IMR-90 (cell line): ENCODE measurements around the gene RTRAF. TPM values are rescaled to one million over a fixed set of nuclear protein-coding genes. Genes with fewer than 3 reads are reported as not detected.

Experiments used
- ATAC-seq: fragments of 200-7000 bp; cut with Tn5 transposase; 2 replicates; pipeline ENCODE4 v1.9.1; 2020; ENCODE audit warnings: low read depth, mild to moderate bottlenecking, moderate library complexity
- BruUV-seq: library from RNA; stranded (reverse); fragments of 400-500 nt; replicated peaks from 2 replicates; lab custom pipeline; 2021; lab: Mats Ljungman, UMichigan
- CTCF ChIA-PET: fragments of 300-600 bp; formaldehyde crosslinking; extraction: SDS; loops from one replicate; lab custom pipeline; 2021; ENCODE audit warnings: antibody characterized with exemption; lab: Yijun Ruan, JAX
- POLR2A ChIA-PET: fragments of 300-600 bp; sonication (Branson Sonifier 250); formaldehyde crosslinking; loops from one replicate; lab custom pipeline; 2022; ENCODE audit warnings: antibody characterized with exemption; ENCODE audit not compliant: unreplicated experiment; lab: Charles Lee
- DNase-seq: peaks from one replicate; pipeline ENCODE4 v3.0.0; 2013
- H2AFZ ChIP-seq: replicated peaks from 2 replicates; pipeline ENCODE3; 2013; ENCODE audit warnings: low read length, mild to moderate bottlenecking; ENCODE audit not compliant: poor library complexity
- H2AK5ac ChIP-seq: 2 replicates; pipeline ENCODE4 v1.6.1; 2013; ENCODE audit warnings: low read depth, low read length, inconsistent platforms
- H2AK9ac ChIP-seq: replicated peaks from 2 replicates; pipeline ENCODE3; 2013; ENCODE audit warnings: mild to moderate bottlenecking, low read depth, low read length, moderate library complexity; ENCODE audit not compliant: poor library complexity
- H2BK120ac ChIP-seq: 2 replicates; pipeline ENCODE4 v1.6.1; 2013; ENCODE audit warnings: low read depth, low read length, inconsistent platforms
- H2BK15ac ChIP-seq: 3 replicates; pipeline ENCODE4 v1.6.1; 2013; ENCODE audit warnings: low read depth, low read length, inconsistent platforms
- H2BK20ac ChIP-seq: 2 replicates; pipeline ENCODE4 v1.6.1; 2013; ENCODE audit warnings: low read depth, mild to moderate bottlenecking, inconsistent platforms, low read length, moderate library complexity
- H2BK5ac ChIP-seq: 2 replicates; pipeline ENCODE4 v1.6.1; 2013; ENCODE audit warnings: mild to moderate bottlenecking, low read depth, low read length, inconsistent platforms; ENCODE audit not compliant: poor library complexity, severe bottlenecking
- H3K14ac ChIP-seq: replicated peaks from 2 replicates; pipeline ENCODE4 v1.6.1; 2013; ENCODE audit warnings: low read depth, low read length, inconsistent platforms
- H3K18ac ChIP-seq: 2 replicates; pipeline ENCODE4 v1.6.1; 2013; ENCODE audit warnings: low read depth, low read length, control low read depth
- H3K23ac ChIP-seq: 2 replicates; pipeline ENCODE4 v1.6.1; 2013; ENCODE audit warnings: low read depth, low read length, inconsistent platforms
- H3K27ac ChIP-seq: 2 replicates; pipeline ENCODE4 v1.5.1; 2013; ENCODE audit warnings: mild to moderate bottlenecking, control low read depth, low read length; ENCODE audit not compliant: insufficient read depth
- H3K27me3 ChIP-seq: 2 replicates; pipeline ENCODE4 v1.6.1; 2013; ENCODE audit warnings: low read length; ENCODE audit not compliant: control insufficient read depth, insufficient read depth
- H3K36me3 ChIP-seq: 2 replicates; pipeline ENCODE4 v1.6.1; 2013; ENCODE audit warnings: low read length, mixed read lengths; ENCODE audit not compliant: control insufficient read depth, insufficient read depth
- H3K4ac ChIP-seq: 2 replicates; pipeline ENCODE4 v1.6.1; 2013; ENCODE audit warnings: low read depth, low read length, inconsistent platforms
- H3K4me1 ChIP-seq: 2 replicates; pipeline ENCODE4 v1.6.1; 2013; ENCODE audit warnings: low read length, mixed read lengths; ENCODE audit not compliant: control insufficient read depth, insufficient read depth
- H3K4me2 ChIP-seq: 2 replicates; pipeline ENCODE4 v1.6.1; 2013; ENCODE audit warnings: low read depth, mild to moderate bottlenecking, control low read depth, low read length, moderate library complexity
- H3K4me3 ChIP-seq: 2 replicates; pipeline ENCODE4 v1.5.1; 2013; ENCODE audit warnings: low read depth, mild to moderate bottlenecking, control low read depth, low read length, moderate library complexity; ENCODE audit not compliant: insufficient read depth
- H3K56ac ChIP-seq: 2 replicates; pipeline ENCODE4 v1.6.1; 2013; ENCODE audit warnings: low read length, inconsistent platforms; ENCODE audit not compliant: insufficient read depth; ENCODE audit errors: extremely low read depth
- H3K79me1 ChIP-seq, 2 experiments: 2 replicates each; pipeline ENCODE4 v1.6.1; 2013; ENCODE audit warnings: low read length in 2 of 2, inconsistent platforms in 1 of 2, low read depth in 1 of 2
- H3K9ac ChIP-seq: 2 replicates; pipeline ENCODE4 v1.6.1; 2013; ENCODE audit warnings: low read depth, low read length, control low read depth
- H3K9me1 ChIP-seq: 2 replicates; pipeline ENCODE4 v1.6.1; 2013; ENCODE audit warnings: low read length, inconsistent platforms; ENCODE audit not compliant: insufficient read depth
- H3K9me3 ChIP-seq: 2 replicates; pipeline ENCODE4 v1.6.1; 2013; ENCODE audit warnings: low read length; ENCODE audit not compliant: control insufficient read depth, insufficient read depth
- H4K20me1 ChIP-seq: 2 replicates; pipeline ENCODE4 v1.6.1; 2013; ENCODE audit warnings: low read length, inconsistent platforms; ENCODE audit not compliant: insufficient read depth
- H4K5ac ChIP-seq: 2 replicates; pipeline ENCODE4 v1.6.1; 2013; ENCODE audit warnings: mild to moderate bottlenecking, low read depth, low read length, control low read depth
- H4K8ac ChIP-seq, 2 experiments: 2 replicates each; pipeline ENCODE4 v1.6.1; 2013; ENCODE audit warnings: low read depth in 2 of 2, low read length in 2 of 2, control low read depth in 1 of 2, inconsistent platforms in 1 of 2
- H4K91ac ChIP-seq: 2 replicates; pipeline ENCODE4 v1.6.1; 2013; ENCODE audit warnings: low read depth, low read length, inconsistent platforms; ENCODE audit not compliant: insufficient read depth
- RCOR1 ChIP-seq: IDR thresholded peaks from 2 replicates; pipeline ENCODE4 v1.6.1; 2012; ENCODE audit warnings: mild to moderate bottlenecking, low read length, improper control_type of control experiment; ENCODE audit not compliant: insufficient replicate concordance
- RFX5 ChIP-seq: IDR thresholded peaks from 2 replicates; pipeline ENCODE4 v1.8.0; 2012; ENCODE audit warnings: low read depth, mild to moderate bottlenecking, low read length, moderate library complexity
- WGBS, 2 experiments: methylation state at CpG; one replicate each; pipeline versions ENCODE4 v1.1.5 to v1.1.7; 2013; ENCODE audit warnings: missing lambda C conversion rate in 2 of 2; ENCODE audit not compliant: insufficient read length in 1 of 2; ENCODE audit errors: extremely low coverage in 2 of 2; 5-methylcytosine and 5-hydroxymethylcytosine counted together
- dilution Hi-C: fragments of 300-500 bp; cut with HindIII; formaldehyde crosslinking; loops from one replicate; pipeline ENCODE4 v1.14.3; 2018; ENCODE audit warnings: low sequenced_read_pairs; ENCODE audit not compliant: unreplicated experiment
- in situ Hi-C: fragments of 300-500 bp; cut with MboI; formaldehyde crosslinking; loops from 3 replicates; pipeline ENCODE4 v1.14.3; 2019; ENCODE audit warnings: low sequenced_read_pairs, inconsistent platforms, mixed read lengths
- intact Hi-C: fragments of 100-400 bp; cut with micrococcal nuclease; formaldehyde crosslinking; loops from 2 replicates; pipeline ENCODE4 v1.10.0; 2022
- polyA plus RNA-seq, 3 experiments: library from polyadenylated mRNA; depleted of rRNA; stranded (reverse); fragments of >200 nt; gene quantifications; 2 replicates each; pipeline ENCODE4 v1.2.3, GENCODE V29; 2012; ENCODE audit warnings: low replicate concordance in 1 of 3
- total RNA-seq: library from RNA; depleted of rRNA; stranded (reverse); fragments of >200 nt; gene quantifications from 2 replicates; pipeline ENCODE4 v1.2.3, GENCODE V29; 2012

RTRAF gene
- total and polyA plus RNA-seq, 2 of the 4 experiments (the other 2 are of a cell fraction): 53.2 to 102 TPM

GRCh38 chr14:51954657-51955056 lies 34.7 kb upstream of the RTRAF start:
- intact Hi-C loops: no loop called here

More at GRCh38 chr14:51954657-51955056, 34.7 kb upstream of the RTRAF start:
- no peak overlapping the region for H2BK120ac ChIP-seq
- ChIA-PET CTCF (interaction anchor here (1.2 kb wide), 1 partner anchor 24 kb away, joined by 4 read pairs; no protein-coding TSS in a partner anchor), POLR2A (no interaction called here)
- no peak overlapping the region for H2BK15ac ChIP-seq
- H4K91ac ChIP-seq: no peak overlapping the region
- H4K20me1 ChIP-seq: no peaks in the 10 kb centered on the region
- in situ Hi-C loops (no loop called here), dilution Hi-C loops (no loop called here)
- H3K4me2 ChIP-seq: no peak overlapping the region
- no peak for DNase-seq
- H2AK5ac ChIP-seq: no peak overlapping the region
- H2BK5ac ChIP-seq: no peak overlapping the region
- H3K56ac ChIP-seq: no peak overlapping the region
- no peak overlapping the region for H3K14ac ChIP-seq
- H3K79me1 ChIP-seq: no peaks in the 10 kb centered on the region
- H3K4me1 ChIP-seq: no peaks in the 10 kb centered on the region
- no peak overlapping the region for H3K18ac ChIP-seq
- no CpG with 5 or more reads among the region's 3 CpGs for WGBS, 2 experiments
- no peak overlapping the region for H3K23ac ChIP-seq
- H2AK9ac ChIP-seq: no peak overlapping the region
- no peak overlapping the region for H4K8ac ChIP-seq
- H2AFZ ChIP-seq: no peak overlapping the region
- peaks cover 16% of the 10 kb centered on the region for H3K36me3 ChIP-seq
- TF ChIP-seq RFX5 (no peak), RCOR1 (no peak)
- H3K9me1 ChIP-seq: no peaks in the 10 kb centered on the region
- no peak for ATAC-seq
- peaks cover 8% of the 10 kb centered on the region for H3K9me3 ChIP-seq
- no peak overlapping the region for H4K5ac ChIP-seq
- H3K4ac ChIP-seq: no peak overlapping the region
- H2BK20ac ChIP-seq: no peak overlapping the region
- no peak overlapping the region for H3K9ac ChIP-seq
- H3K27me3 ChIP-seq: no peaks in the 10 kb centered on the region
- no TSS peak for BruUV-seq
- no peak overlapping the region for H3K4me3 ChIP-seq
- H3K27ac ChIP-seq: no peak overlapping the region
